Measurements from ENCODE around the gene TRNP1. TPM values are rescaled to one million over a fixed set of nuclear protein-coding genes. Genes with fewer than 3 reads are reported as not detected.

TRNP1 gene
- total and polyA plus RNA-seq, 10 of the 15 experiments (the other 5 are each of a cell fraction or from before 2014, with no cell fraction given), result 0.13 TPM; not detected in 9

DNA sequence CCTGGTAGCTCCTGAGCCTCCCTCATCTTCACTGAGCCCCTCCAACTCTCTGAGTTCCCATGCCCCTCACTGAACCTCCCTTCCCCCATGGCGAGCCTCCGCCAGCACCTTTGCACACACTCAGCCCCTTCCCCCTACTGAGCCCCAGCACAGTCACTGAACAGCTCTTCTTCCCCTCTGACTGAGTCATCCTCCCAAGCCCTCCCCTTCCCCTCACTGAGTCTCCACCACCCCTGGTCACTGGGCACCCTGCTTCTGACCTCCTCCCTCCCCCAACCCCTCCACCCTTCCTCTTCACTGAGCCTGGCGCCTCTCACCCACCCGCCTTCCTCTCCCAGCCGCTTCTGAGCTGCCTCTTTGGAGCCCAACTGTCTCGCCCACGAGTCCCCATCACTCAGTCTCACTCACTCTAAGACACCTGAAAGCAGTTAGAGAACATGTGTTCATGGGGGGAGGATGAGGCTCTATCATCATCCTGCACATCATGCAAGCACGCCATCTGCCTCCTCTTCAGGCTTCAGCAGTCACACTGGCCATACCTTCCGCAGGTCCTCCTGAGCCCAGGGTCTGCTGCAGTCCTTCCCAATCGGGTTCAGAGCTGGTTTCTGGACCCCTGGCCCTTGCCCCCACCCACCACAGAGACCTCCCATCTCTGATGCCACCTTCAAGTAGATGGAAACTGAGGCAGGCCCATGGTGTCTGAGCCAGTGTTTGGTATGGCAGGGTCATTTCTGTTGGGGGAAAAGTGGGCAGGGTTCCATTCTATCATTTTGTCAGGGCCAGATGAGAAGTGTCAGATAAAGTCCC, 2.0 kb upstream of the TRNP1 start (continued):
- TF ChIP-seq SKIL (IDR thresholded peaks at IDR 0.05; ENCODE audit: low read depth, poor library complexity, severe bottlenecking) (no peak), PAX8 (IDR thresholded peaks at IDR 0.05) (no peak), SP1 (IDR thresholded peaks at IDR 0.05; ENCODE audit: low read depth, low read length) (no peak), RAD21 (IDR thresholded peaks at IDR 0.05; ENCODE audit: insufficient read depth, low read depth, low read length) (no peak), TCF12 (IDR thresholded peaks at IDR 0.05; ENCODE audit: low read depth, low read length) (no peak)

- H2AFZ ChIP-seq (ENCODE audit: control insufficient read depth, low read depth, low read length), result peak overlapping the region; percentile 19
- ATAC-seq (no peak; the same call in 2 of the 3 replicates), FAIRE-seq (no peak), DNase-seq (ENCODE audit: low read depth, low spot score) (no peak)
- no peaks in the 10 kb centered on the region for H3K79me2 ChIP-seq (ENCODE audit: control insufficient read depth, insufficient read depth, low read length)
- H3K27ac ChIP-seq (ENCODE audit: control insufficient read depth, insufficient read depth), result no peak overlapping the region
- intact Hi-C loops (cut with micrococcal nuclease; ENCODE audit: unreplicated experiment) (no loop called here), in situ Hi-C loops (cut with MboI) (no loop called here)
- H4K20me1 ChIP-seq (ENCODE audit: control insufficient read depth, insufficient read depth), result no peaks in the 10 kb centered on the region; the same call in 1 of the 2 replicates
- H3K4me1 ChIP-seq (ENCODE audit: control insufficient read depth, insufficient read depth, low read length), result peaks cover 5% of the 10 kb centered on the region
- peak overlapping the region; percentile 58; the same call in 1 of the 2 replicates for H3K4me3 ChIP-seq
- SMC1A ChIA-PET (ENCODE audit: uncharacterized antibody, unreplicated experiment), result no interaction called here
- RAD21 ChIA-PET (ENCODE audit: unreplicated experiment), result interaction anchor here (0.9 kb wide), 1 partner anchor 106 kb away, joined by 3 read pairs; no protein-coding TSS in a partner anchor
- peak overlapping the region; percentile 92; the same call in 1 of the 2 replicates for H3K4me2 ChIP-seq (ENCODE audit: control insufficient read depth, insufficient read depth)
- 8% methylated on average over 36 of the region's 97 CpGs for WGBS (ENCODE audit: insufficient coverage, insufficient replicate concordance, low lambda C conversion rate, missing lambda C conversion rate)
- peaks cover 2 to 13% of the 10 kb centered on the region in 2 experiments for H3K27me3 ChIP-seq (replicated peaks in 1 of 2; ENCODE audit: control insufficient read depth in 2 of 2, insufficient read depth in 2 of 2, low read length in 1 of 2)
- POLR2A ChIA-PET, result interaction anchor here (0.6 to 0.9 kb wide), 2 partner anchors 199 to 270 kb away, joined by 3 to 4 read pairs; no protein-coding TSS in a partner anchor
- H3K9ac ChIP-seq (ENCODE audit: control insufficient read depth, insufficient read depth, low read length), result no peak overlapping the region
- BruUV-seq (replicated peaks), result no TSS peak
- CTCF ChIA-PET, result interaction anchor here (4.0 to 7.0 kb wide), 2 partner anchors 14 to 102 kb away, joined by 31 to 99 read pairs; no protein-coding TSS in a partner anchor
- H3K36me3 ChIP-seq (ENCODE audit: control insufficient read depth in 2 of 2, insufficient read depth in 2 of 2, low read length in 1 of 2), result no peaks in the 10 kb centered on the region
- no peaks in the 10 kb centered on the region for H3K9me3 ChIP-seq (replicated peaks; ENCODE audit: control insufficient read depth, insufficient read depth, low read length)
- TF ChIP-seq E2F8 (IDR thresholded peaks at IDR 0.05; ENCODE audit: low read depth, partially characterized antibody) (no peak), ZNF24 (IDR thresholded peaks at IDR 0.05) (no peak), GATAD2B (conservative IDR thresholded peaks at IDR 0.05; ENCODE audit: low read depth) (0 out of 2 replicates have a peak, but pooled peaks have one; percentile 31), KDM1A (IDR thresholded peaks at IDR 0.05; ENCODE audit: borderline replicate concordance) (no peak), BCL3 (IDR thresholded peaks at IDR 0.05; ENCODE audit: borderline replicate concordance, insufficient read depth, low read depth, low read length, poor library complexity, severe bottlenecking) (no peak), MXI1 (IDR thresholded peaks at IDR 0.05; ENCODE audit: low read depth, low read length) (no peak), NFYA (IDR thresholded peaks at IDR 0.05; ENCODE audit: borderline replicate concordance, low read depth, low read length) (no peak), EGR1 (IDR thresholded peaks at IDR 0.05; ENCODE audit: borderline replicate concordance in 1 of 2, low read depth in 2 of 2, low read length in 2 of 2) (0 out of 3 replicates have a peak, but pooled peaks of 1 of the 2 experiments have one; percentile 32)
These were observed 711 bp downstream of the TRNP1 start for GRCh38 chr1:26994020-26994786.

All from GM12878 (cell line).